H54 (cell line): Measurements from ENCODE around the gene NIM1K.
"Not testable (repeated sequence)": the region's sequence is repeated elsewhere in the genome, so short reads cannot be mapped to it uniquely, and the experiment has no call there.

Experiments
- DNase-seq: peaks from one replicate; pipeline ENCODE4 v3.0.0; 2011; ENCODE audit warnings: low spot score, mixed read lengths; ENCODE audit not compliant: insufficient read length
- FAIRE-seq: peaks from 3 replicates; lab custom pipeline; 2011; peaks lifted over from hg19 to GRCh38; lab: Jason Lieb, UNC
- POLR2A ChIP-seq: IDR thresholded peaks from 2 replicates; pipeline ENCODE4 v1.6.1; 2011; ENCODE audit warnings: low read depth, mild to moderate bottlenecking, low read length

The NIM1K gene

DNA sequence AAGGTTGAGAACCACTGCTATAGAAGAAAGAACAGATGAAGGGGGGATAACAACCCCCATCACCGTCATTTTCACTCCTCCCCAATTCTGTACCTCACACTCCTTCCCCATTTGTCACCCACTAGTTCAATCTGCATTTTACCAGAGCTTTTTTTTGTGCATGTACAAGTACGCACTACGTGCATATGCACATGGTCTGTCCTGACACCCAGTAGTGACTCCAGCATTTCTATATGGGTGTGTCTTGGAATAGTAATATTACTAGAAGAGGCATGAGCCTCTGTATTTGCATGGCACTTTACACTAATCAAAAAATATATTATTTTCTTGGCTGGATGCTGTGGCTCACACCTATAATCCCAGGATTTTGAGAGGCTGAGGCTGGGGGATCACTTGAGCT, 38.7 kb downstream of the NIM1K start:
- FAIRE-seq (no peak), DNase-seq (no peak)
- TF ChIP-seq POLR2A, result no peak

DNA sequence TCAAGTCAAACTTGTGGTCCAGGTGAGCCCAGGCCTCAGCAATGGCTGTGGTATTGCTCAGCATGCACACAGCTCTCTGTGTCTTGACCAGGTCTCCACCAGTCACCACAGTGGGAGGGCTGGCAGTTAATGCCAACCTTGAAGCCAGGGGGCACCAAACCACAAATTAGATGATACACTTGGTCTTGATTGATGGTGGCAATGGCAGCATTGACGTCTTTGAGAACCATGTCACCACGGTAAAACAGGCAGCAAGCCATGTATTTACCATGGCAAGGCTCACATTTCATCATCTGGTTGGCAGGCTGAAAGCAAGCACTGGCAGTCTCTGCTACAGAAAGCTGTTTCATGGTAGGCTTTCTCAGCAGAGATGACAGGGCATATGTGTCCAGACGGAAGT, 40.0 kb downstream of the NIM1K start:
- no peak for FAIRE-seq
- TF ChIP-seq POLR2A, result no peak
- no peak for DNase-seq

DNA sequence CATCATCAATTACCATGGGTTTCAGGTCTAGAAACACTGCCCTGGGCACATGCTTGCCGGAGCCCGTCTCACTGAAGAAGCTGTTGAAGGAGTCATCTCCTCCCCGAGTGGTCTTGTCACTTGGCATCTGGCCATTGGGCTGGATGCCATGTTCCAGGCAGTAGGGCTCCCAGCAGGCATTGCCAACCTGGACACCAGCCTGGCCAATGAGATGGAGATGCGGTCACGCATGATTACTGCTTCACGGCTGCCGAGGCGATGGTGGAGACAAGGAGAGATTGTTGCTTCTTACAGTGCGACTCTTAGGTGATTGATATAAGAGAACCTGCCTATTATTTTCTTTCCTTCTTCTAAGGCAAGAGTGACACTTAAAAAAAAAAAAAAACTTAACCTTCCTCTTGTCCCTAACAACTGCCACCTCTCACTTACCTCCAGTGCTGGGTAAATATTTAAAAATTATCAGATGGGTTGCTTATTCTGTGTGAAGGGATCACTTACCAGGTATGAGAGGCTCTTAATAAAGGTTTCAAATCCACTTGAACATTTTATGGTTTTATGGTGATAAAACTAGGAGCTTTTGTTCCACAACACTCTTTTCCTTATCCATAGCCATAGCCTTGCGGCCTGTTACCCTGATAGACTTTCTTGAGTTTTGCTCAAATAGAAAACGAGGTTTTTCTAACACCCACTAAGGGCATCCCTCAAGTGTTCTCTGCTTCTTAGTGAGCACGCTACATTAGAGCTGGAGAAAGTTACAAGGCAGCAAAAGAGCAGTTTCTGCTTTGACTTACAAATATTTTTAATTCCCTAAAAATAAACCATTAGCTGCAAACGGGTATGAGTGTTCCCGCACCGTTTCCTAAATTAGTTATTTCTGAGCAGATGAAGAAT, 41.2 kb downstream of the NIM1K start:
- no peak for DNase-seq
- no peak for TF ChIP-seq POLR2A
- no peak for FAIRE-seq

DNA sequence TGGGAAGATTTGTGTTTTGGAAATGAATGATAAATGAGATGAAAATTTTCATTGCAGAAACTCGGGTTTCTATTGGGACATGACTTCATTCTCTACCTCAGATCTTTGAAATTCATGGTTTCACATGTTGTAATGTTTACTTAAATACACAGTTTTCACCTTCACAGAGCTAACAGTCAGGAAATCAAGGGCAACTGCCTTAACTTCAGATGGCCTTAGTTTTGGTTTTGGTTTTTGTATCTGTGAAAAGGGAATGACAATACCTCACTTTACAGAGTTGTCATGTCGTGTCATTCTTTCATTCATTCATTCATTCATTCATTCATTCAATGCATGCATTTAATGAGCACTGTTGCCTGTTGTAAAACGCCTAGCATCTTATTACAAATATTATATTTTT, 41.9 kb downstream of the NIM1K start:
- FAIRE-seq (no peak), DNase-seq (no peak)
- TF ChIP-seq POLR2A, result no peak

DNA sequence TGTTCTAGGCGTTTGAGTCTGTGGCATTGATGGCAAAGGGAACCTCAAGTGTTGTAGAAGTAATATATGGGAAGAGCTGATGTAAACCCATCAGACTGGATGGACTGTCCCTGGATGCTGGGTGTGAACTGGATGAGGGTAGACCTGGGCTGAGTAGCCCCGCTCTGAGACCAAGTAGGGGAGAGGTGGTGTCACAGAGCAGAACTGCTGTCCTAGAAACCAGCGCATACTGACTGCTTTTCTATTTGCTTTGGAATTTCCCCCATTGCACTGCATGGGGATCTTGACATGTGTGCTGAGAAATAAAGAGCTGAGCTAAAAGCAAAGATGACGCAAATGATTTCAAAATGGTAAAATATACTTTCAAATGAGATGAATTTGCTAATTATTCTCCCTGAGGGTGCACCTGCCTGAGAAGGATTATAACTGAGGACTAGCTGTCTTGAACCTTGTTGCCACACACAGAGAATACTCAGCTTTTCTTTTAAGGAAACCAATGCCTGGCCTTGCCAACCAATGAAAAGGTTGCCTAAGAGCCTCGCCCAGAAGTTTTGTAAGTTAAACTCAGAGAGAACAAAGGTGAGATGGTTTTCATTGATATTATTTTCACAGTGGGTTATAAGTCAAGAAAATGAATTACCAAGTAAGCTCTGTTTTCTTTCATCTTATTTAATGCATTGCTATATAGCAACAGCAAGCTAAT, 44.8 kb downstream of the NIM1K start:
- FAIRE-seq, result no peak
- TF ChIP-seq POLR2A, result no peak
- no peak for DNase-seq

DNA sequence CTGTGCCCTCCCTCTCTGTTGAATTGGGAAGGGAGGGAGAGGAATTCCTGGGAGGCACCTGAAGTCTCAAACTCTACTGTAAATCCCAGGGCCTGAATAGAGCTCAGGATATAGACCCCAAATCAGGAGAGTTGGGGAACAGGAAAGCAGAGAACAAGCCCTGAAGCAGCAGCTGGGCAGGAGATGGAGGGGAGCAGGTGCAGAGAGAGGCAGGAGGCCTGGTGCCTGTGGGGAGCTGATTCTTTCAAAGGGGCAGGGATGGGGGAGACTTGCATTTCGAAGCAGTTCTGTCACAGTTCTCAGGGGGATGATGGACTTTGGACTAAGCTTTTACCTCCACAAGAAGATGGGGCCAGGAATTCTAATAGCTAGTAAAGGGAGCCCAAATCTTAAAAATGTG, 50.2 kb downstream of the NIM1K start:
- TF ChIP-seq POLR2A, result no peak
- no peak for FAIRE-seq
- no peak for DNase-seq

DNA sequence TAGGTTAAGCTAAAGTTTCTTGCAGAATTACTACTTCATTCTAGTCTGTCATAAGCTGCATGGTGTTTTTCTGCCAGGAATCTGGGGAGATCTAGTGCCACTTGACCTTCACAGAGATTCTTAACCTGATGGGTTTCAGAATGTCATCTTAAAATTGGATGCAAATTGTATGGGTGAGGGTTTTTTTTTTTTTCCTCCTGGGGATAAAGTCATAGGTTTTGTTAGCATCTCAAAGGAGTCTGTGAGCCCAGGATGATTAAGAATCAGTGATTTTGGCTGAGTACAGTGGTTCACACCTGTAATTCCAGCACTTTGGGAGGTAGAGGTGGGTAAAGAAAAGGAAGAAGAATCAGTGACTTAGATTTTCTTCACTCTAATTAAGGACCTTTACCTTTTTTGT, 51.2 kb downstream of the NIM1K start:
- FAIRE-seq, result no peak
- no peak for DNase-seq
- TF ChIP-seq POLR2A, result no peak

DNA sequence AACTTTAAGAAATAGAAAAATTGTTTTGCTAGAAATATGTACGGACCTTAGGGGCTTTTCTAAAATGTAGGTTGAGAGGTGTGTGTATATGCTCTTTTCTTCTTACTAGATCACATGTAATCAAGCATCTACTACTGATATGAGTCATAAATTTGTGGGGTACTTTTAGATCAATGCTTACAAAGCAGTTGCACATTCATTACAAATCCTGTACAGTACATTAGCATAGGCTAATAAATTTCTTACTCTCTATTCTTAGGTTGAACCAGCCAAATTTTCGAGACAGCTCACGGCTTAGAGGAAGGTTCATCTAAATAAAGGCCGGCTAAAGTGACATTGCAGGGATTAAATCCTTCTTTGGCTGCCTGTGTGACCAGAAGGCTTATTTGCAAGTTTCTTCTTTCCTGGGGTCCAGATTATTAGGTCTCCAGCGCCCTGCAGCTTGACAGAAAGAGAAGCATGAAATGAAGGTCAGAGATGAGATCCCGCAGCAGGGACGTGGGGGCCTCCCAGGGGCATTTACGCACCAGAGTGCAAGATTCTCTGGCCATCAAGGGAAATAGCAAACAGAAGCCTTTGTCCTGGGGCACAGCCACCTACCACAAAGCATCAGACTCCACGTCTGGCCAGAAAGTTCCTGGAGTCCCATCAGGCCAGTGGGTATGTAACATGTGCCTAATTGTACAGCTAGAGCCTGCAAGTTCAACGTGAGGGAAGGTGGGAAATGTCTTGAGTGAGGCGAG, 53.0 kb downstream of the NIM1K start:
- TF ChIP-seq POLR2A, result no peak
- DNase-seq (no peak), FAIRE-seq (no peak)

DNA sequence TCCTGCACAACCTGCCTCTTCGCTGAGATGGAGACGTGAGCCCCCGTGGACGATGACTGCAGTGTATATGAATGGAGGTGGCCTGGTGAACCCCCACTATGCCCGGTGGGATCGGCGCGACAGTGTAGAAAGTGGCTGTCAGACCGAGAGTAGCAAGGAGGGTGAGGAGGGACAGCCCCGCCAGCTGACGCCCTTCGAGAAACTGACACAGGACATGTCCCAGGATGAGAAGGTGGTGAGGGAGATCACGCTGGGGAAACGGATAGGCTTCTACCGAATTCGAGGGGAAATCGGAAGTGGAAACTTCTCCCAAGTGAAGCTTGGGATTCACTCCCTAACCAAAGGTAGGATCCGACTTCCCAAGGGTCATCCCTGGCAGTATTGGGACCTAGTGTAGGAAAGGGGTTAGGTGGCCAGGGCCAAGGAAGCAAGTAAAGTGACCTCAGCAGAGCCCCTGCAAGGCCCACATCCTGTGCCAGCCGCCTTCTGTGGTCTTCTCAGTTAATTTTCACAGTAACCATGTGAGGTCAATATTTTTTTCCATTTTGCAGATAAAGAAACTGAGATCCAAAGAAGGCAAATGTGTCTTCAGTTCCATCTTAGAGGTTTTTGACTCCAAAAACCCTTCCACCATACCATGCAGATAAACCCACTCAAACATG, 53.8 kb downstream of the NIM1K start:
- TF ChIP-seq POLR2A, result no peak
- no peak for DNase-seq
- no peak for FAIRE-seq

DNA sequence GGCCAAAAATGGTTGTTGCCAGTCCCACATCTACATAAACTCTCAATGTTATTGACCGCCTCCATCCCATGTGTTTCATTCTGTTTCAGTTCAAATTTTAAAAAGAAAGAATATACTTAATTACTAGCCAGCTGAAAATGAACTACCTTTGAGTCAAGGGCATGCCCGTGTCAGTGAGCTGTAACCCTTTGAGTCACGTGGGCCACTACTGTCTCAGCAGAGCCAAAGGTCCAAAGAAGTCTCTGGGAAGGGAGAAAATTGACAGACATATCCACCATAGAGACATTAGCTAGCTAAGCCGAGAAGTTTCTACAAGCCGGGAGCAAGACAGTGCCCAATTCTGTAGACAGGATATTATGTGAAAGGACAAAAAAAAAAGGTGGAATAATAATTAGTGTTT, 59.7 kb downstream of the NIM1K start:
- no peak for FAIRE-seq

DNA sequence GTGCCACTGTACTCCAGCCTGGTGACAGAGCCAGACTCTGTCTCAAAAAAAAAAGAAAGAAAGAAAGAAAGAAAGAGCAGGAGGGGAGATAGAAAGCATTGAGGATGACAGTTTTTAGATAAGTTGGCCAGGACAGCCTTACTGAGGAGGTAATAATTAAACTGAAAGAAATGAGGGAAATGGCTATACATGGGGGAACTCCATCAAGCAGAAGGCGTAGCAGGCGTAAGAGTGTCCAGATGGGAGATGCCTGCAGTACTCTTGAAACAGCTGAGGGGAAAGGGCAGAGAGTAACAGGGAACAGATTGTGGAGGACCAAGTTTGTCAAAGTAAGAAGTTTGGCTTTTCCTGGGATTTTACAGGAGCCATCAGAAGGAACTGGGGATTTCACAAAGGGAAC, 63.7 kb downstream of the NIM1K start:
- FAIRE-seq (no peak), DNase-seq (no peak)
- TF ChIP-seq POLR2A, result no peak

More for the DNA sequence above, 59.7 kb downstream of the NIM1K start:
- DNase-seq, result no peak
- no peak for TF ChIP-seq POLR2A

DNA sequence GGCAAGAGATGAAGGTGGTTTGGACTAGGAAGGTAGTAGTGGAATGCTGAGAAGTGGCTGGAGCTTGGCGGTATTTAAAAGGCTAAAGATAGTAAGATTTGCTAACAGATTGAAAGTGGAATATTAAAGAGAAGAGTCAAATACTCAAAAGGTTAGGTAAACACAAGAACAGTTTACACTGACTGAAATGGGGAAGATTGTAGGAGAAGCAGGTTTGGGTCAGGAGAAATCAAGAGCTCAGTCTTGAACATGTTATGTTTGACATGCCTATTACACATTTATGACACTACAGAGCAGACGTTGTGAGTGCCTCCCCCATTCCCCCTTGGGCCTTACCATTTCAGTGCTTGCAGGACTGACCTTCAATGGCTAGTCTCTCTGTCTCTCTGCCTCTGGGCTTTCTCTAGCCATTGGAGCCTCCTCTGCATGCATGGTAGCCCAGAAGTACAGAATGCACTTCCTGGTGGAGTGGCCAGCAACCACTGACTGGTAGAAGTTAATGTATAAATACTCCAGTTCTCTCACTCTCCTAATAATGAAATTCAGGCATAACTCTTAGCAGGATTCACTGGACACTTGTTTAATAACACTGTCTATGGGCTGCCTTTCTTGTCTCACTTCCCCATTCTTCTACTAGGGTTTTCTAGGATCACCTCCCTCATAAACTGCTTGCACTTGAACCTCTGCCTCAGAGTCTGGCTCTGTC, 64.4 kb downstream of the NIM1K start:
- no peak for TF ChIP-seq POLR2A
- FAIRE-seq, result no peak
- DNase-seq, result no peak

DNA sequence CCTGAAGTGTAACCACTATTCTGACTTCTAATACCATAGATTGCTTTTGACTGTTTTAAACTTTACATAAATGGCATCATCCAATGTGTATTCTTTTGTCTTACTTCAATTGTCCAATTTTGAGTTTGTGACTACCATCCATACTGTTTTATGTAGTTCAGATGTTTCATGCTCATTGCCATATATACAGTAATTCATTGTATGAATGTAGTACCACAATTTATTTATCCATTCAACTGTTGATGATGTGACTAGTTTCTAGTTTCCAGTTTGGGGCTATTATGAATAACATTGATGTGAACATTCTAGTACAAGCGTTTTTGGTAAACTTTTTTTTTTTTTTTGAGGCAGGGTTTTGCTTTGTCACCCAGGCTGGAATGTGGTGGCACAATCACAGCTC, 66.1 kb downstream of the NIM1K start:
- DNase-seq (no peak), FAIRE-seq (no peak)
- TF ChIP-seq POLR2A, result no peak

DNA sequence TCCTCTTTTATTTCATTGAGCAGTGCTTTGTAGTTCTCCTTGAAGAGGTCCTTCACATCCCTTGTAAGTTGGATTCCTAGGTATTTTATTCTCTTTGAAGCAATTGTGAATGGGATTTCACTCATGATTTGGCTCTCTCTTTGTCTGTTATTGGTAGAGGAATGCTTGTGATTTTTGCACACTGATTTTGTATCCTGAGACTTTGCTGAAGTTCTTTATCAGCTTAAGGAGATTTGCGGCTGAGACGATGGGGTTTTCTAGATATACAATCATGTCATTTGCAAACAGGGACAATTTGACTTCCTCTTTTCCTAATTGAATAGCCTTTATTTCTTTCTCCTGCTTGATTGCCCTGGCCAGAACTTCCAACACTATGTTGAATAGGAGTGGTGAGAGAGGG, 70.2 kb downstream of the NIM1K start:
- FAIRE-seq, DNase-seq: not testable (repeated sequence)
